Lung (tissue), 12 donors: ENCODE measurements around the gene KRTAP12-3. TPM values are rescaled to one million over a fixed set of nuclear protein-coding genes. Genes with fewer than 3 reads are reported as not detected.
A peak's percentile ranks its signal among the peaks of the same experiment; 100 is the strongest.
"Not testable (repeated sequence)": the region's sequence is repeated elsewhere in the genome, so short reads cannot be mapped to it uniquely, and the experiment has no call there.

ENCODE experiments used
- ATAC-seq: fragments of 200-7000 bp; cut with Tn5 transposase; one replicate; pipeline ENCODE4 v1.9.1; 2020; ENCODE audit warnings: moderate number of reproducible peaks; ENCODE audit not compliant: insufficient read depth, low FRiP score
- DNase-seq, 3 donors: peaks; one replicate each; pipeline ENCODE4 v3.0.0-alpha.2; 2013 to 2017
- H3K27ac ChIP-seq, 2 donors: one replicate each; pipeline ENCODE4 v1.5.1; 2013; ENCODE audit warnings: mild to moderate bottlenecking in 2 of 2, moderate library complexity in 2 of 2, control low read depth in 1 of 2, inconsistent platforms in 1 of 2, low read depth in 1 of 2, low read length in 1 of 2
- H3K27me3 ChIP-seq, 3 donors: one replicate each; pipeline ENCODE4 v1.5.1; 2013; ENCODE audit warnings: low read length in 2 of 3; ENCODE audit not compliant: control insufficient read depth in 3 of 3, insufficient read depth in 3 of 3
- H3K36me3 ChIP-seq, 4 donors: one replicate each; pipeline ENCODE4 v1.5.1; 2013; ENCODE audit warnings: low read length in 4 of 4, mild to moderate bottlenecking in 1 of 4, moderate library complexity in 1 of 4; ENCODE audit not compliant: control insufficient read depth in 4 of 4, insufficient read depth in 4 of 4
- H3K4me1 ChIP-seq, 5 donors: one replicate each; pipeline ENCODE4 v1.5.1; 2013; ENCODE audit warnings: low read length in 5 of 5, mild to moderate bottlenecking in 2 of 5, moderate library complexity in 1 of 5; ENCODE audit not compliant: control insufficient read depth in 5 of 5, insufficient read depth in 5 of 5
- H3K4me3 ChIP-seq: one replicate; pipeline ENCODE4 v1.5.1; 2013; ENCODE audit warnings: mild to moderate bottlenecking, control low read depth, moderate library complexity
- H3K9ac ChIP-seq, 2 donors: one replicate each; pipeline ENCODE4 v1.5.1; 2013; ENCODE audit warnings: low read length in 2 of 2, control low read depth in 1 of 2; ENCODE audit not compliant: insufficient read depth in 1 of 2
- H3K9me3 ChIP-seq, 4 donors: one replicate each; pipeline ENCODE4 v1.5.1; 2013; ENCODE audit warnings: low read length in 3 of 4, mild to moderate bottlenecking in 1 of 4, moderate library complexity in 1 of 4; ENCODE audit not compliant: control insufficient read depth in 4 of 4, insufficient read depth in 3 of 4
- WGBS, 2 donors: extraction: QIAGEN DNeasy Blood & Tissue Kit; methylation state at CpG; one replicate each; pipeline ENCODE4 v1.1.7; 2013; 5-methylcytosine and 5-hydroxymethylcytosine counted together
- polyA plus RNA-seq, 2 donors: library from polyadenylated mRNA; stranded (reverse); fragments of 200-250 nt; gene quantifications; one replicate each; pipeline ENCODE4 v1.2.1, GENCODE V29; 2013
- total RNA-seq, 2 donors: library from RNA; depleted of rRNA in 1 of 2; stranded (reverse); fragments of >200 nt in 1 of 2; gene quantifications; one replicate each; pipeline ENCODE4 v1.2.1, GENCODE V29; 2014 to 2021
- TF ChIP-seq, protein P1 (sequence below): IDR thresholded peaks from 2 replicates; pipeline ENCODE4 v1.5.1; 2012; ENCODE audit warnings: mild to moderate bottlenecking; ENCODE audit errors: control extremely low read depth, extremely low read depth
- donor health status: control.
- donor health status: control.
- donor health status: Bipolar disorder and iron deficiency.
- donor health status: healthy.
- donor health status: DM: yes; HTN: yes; CAD: no.

The KRTAP12-3 gene
- total and polyA plus RNA-seq, 4 donors: not detected

DNA sequence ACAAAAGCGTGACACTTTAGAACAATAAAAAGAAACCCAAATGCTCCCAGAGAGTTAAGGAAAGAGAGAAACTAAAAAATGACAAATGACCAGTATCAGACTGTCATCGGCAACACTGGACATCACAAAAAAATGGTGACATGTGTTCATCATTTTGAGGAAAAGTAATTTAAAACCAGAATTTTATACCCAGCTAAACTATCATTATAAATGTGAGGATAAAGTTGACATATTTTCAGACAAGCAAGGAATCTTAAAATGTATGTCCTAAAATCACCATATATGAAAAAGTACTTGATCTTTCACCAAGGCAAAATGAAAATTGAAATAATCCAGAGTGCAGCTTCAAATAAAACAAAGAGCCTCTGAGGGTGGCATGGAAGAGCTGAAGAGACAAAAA lies 12.9 kb upstream of the KRTAP12-3 start:
- Histone ChIP-seq H3K9me3 (peaks cover 0 to 16% (median 6%) of the 10 kb centered on the region in 4 donors), H3K9ac (no peak overlapping the region), H3K27ac (no peak overlapping the region), H3K4me3 (no peak overlapping the region), H3K4me1 (no peaks in the 10 kb centered on the region), H3K36me3 (no peaks in the 10 kb centered on the region), H3K27me3 (no peaks in the 10 kb centered on the region)
- TF ChIP-seq, protein P1, sequence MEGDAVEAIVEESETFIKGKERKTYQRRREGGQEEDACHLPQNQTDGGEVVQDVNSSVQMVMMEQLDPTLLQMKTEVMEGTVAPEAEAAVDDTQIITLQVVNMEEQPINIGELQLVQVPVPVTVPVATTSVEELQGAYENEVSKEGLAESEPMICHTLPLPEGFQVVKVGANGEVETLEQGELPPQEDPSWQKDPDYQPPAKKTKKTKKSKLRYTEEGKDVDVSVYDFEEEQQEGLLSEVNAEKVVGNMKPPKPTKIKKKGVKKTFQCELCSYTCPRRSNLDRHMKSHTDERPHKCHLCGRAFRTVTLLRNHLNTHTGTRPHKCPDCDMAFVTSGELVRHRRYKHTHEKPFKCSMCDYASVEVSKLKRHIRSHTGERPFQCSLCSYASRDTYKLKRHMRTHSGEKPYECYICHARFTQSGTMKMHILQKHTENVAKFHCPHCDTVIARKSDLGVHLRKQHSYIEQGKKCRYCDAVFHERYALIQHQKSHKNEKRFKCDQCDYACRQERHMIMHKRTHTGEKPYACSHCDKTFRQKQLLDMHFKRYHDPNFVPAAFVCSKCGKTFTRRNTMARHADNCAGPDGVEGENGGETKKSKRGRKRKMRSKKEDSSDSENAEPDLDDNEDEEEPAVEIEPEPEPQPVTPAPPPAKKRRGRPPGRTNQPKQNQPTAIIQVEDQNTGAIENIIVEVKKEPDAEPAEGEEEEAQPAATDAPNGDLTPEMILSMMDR: no peak
- ATAC-seq (no peak), DNase-seq (no peak)
- WGBS, 2 donors: 48 to 50% methylated on average over 2 of the region's 2 CpGs

DNA sequence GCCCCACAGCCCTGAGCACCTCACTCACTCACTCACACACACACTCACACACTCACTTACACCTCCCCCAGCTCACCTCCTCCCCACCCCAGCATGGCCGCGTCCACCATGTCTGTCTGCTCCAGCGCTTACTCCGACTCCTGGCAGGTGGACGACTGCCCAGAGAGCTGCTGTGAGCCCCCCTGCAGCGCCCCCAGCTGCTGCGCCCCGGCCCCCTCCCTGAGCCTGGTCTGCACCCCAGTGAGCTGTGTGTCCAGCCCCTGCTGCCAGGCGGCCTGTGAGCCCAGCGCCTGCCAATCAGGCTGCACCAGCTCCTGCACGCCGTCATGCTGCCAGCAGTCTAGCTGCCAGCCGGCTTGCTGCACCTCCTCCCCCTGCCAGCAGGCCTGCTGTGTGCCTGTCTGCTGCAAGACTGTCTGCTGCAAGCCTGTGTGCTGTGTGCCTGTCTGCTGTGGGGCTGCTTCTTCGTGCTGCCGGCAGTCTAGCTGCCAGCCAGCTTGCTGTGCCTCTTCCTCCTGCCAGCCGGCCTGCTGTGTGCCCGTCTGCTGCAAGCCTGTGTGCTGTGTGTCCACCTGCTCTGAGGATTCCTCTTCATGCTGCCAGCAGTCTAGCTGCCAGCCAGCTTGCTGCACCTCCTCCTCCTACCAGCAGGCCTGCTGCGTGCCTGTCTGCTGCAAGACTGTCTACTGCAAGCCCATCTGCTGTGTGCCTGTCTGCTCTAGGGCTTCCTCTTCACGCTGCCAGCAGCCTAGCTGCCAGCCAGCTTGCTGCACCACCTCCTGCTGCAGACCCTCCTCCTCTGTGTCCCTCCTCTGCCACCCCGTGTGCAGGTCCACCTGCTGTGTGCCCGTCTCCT lies 11.1 kb upstream of the KRTAP12-3 start, which contains the start of gene KRTAP10-11:
KRTAP10-11 (plus strand) TSS at position 49 of the 856 bp plus-strand sequence; CDS start at position 94, 45 bp downstream.
- not testable (repeated sequence) for H3K27ac ChIP-seq, DNase-seq, H3K4me3 ChIP-seq, ATAC-seq, H3K9me3 ChIP-seq, H3K27me3 ChIP-seq, H3K4me1 ChIP-seq, H3K36me3 ChIP-seq, H3K9ac ChIP-seq
- 75 to 80% methylated on average over 21 of the region's 21 CpGs for WGBS, 2 donors

DNA sequence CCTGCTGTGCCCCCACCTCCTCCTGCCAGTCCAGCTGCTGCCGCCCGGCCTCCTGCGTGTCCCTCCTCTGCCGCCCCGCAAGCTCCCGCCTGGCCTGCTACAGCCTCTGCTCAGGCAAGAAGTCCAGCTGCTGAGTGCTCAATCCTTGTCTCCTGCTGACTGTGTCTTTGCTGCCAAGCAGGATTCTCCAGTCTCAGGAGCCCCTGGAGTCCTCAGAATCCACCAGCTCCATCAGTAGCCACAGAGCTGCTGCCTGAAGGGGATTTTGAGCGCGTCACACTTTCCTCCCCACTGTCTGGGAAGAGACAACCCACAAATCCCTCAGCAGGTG lies 10.5 kb upstream of the KRTAP12-3 start:
- DNase-seq (no peak), ATAC-seq (no peak)
- H3K9ac ChIP-seq: no peak overlapping the region
- TF ChIP-seq, protein P1: no peak
- 61 to 69% methylated on average over 8 of the region's 8 CpGs for WGBS, 2 donors
- no peak overlapping the region for H3K27ac ChIP-seq
- H3K4me1 ChIP-seq: no peaks in the 10 kb centered on the region
- peaks cover 0 to 7% (median 3%) of the 10 kb centered on the region in 4 donors for H3K9me3 ChIP-seq
- H3K4me3 ChIP-seq: no peak overlapping the region
- H3K36me3 ChIP-seq: no peaks in the 10 kb centered on the region
- no peaks in the 10 kb centered on the region for H3K27me3 ChIP-seq

DNA sequence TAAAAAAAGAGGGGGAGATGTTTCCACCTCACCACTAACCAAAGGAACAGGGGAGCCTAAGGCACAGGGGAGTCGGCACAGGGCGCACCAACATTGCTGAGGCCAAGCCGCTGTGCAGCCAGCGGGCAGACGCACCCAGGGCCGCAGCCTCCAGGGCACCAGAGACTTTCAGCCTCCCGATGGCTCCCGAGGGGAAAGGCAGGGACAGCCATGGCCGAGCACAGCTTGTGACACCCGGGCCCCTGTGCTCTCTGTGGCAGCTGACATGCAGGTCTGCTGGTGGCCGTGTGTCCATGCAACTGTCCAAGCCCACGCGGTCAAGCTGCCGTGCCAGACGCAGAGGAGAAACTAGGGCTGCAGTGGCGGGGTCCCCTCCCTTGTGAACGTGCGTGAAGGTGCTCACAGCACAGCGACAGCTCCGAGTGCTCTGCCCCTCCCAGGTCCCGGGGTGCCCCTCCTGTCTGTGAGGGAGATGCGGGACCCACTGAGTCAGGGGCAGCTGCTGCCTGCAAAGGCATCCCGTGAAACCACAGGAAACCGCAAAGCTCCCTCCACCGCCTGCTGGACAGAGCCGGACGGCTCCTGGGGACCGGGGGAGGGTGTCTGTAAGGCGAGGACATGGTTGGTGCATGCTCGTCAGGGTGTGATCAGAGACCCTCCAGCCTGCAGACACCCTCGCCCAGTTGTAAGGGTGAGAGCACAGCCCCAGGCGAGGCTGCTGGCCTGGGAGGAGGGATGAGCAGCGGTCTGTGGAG lies 9.0 kb upstream of the KRTAP12-3 start:
- ATAC-seq (no peak), DNase-seq (peak in 1 of 3 donors; percentile 10)
- Histone ChIP-seq H3K4me3 (no peak overlapping the region), H3K27ac (no peak overlapping the region), H3K4me1 (no peaks in the 10 kb centered on the region), H3K27me3 (no peaks in the 10 kb centered on the region), H3K36me3 (no peaks in the 10 kb centered on the region), H3K9me3 (peaks cover 0 to 7% (median 2%) of the 10 kb centered on the region in 4 donors), H3K9ac (no peak overlapping the region)
- WGBS, 2 donors: 75 to 85% methylated on average over 33 of the region's 33 CpGs
- TF ChIP-seq, protein P1: no peak
